Activated CD4-positive, alpha-beta T cell treated with anti-CD3 and anti-CD28 coated beads, Interleukin-2, Interleukin-4, amounts not matched to agents 100 ng/mL and 50 ng/mL, durations not matched to agents 16 hours and 8 hours (primary cell): ENCODE data around the gene FBXW2.

Experiments used
- DNase-seq: peaks from one replicate; pipeline ENCODE4 v3.0.0-alpha.2; 2020; ENCODE audit warnings: low spot score

Gene FBXW2

DNA sequence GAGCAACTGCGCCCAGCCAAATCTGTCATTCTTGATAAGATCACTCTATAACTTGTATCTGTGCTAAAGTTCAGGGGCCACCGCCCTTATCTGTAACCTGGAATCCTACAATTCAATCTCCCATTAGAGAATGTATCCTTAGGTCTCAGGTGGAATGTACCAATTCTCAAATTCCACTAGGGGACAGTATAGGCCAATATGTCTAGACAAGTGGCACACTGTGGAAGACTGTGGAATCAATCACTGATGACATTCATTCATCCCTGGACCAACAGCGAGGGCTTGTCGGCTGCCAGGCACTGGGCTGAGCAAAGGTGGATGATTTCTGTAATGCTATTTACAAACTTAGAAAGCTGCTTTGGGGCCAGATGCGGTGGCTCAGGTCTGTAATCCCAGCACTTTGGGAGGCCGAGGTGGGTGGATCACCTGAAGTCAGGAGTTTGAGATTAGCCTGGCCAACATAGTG, 50.2 kb downstream of the FBXW2 start:
- DNase-seq: peak; percentile 51

DNA sequence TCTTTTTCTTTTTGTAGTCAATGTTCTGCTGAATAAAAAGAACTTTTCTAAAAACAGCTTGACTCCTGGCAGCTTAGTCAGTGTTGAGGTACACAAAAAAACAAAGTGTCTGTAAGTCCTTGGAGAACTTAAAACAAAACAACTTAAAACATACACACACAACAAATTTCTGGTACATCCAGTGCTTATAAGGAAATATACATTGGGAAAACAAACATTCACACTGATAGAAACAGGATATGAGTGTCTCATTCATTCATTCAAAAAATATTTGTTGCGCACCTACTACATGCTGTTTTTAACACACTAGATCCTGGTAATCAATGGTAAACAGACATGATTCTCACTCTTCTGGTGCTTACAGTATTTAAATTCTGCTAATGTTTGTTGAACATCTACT, 51.5 kb downstream of the FBXW2 start:
- DNase-seq: no peak

DNA sequence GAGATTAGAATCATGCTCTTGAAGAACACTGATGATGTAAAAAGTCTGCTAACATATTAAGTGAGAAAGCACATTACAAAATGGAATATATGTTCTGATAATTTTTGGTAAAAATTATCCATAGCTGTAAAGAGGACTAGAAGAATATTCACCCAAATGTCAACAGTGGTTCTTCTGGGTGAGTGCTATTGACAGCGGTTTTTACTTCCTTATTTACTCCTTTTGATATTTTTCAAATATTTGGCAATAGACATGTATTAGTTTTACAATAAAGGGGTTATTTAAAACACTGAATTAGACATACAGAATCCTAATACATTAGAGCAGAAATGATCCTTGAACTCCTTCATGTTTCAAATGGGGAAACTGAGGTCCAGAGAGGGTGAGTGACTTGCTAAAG, 52.0 kb downstream of the FBXW2 start:
- DNase-seq: no peak

DNA sequence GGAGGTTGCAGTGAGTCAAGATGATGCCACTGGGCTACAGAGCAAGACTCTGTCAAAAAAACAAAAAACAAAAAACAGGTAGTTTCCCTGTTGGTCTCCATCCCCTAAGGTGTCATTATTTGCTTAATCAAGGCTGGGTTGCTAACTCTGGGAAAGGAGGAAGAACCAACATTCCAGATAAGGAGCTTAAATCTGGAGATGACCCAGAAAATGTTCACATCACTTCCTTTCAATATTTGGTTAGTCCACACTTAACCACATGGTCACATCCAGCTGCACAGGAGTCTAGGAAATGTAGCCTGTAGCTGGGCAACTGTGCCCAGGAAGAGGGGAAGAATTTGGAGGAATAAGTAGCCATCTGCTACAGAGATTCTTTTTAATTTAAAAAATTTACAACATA, 53.1 kb downstream of the FBXW2 start:
- no peak for DNase-seq

DNA sequence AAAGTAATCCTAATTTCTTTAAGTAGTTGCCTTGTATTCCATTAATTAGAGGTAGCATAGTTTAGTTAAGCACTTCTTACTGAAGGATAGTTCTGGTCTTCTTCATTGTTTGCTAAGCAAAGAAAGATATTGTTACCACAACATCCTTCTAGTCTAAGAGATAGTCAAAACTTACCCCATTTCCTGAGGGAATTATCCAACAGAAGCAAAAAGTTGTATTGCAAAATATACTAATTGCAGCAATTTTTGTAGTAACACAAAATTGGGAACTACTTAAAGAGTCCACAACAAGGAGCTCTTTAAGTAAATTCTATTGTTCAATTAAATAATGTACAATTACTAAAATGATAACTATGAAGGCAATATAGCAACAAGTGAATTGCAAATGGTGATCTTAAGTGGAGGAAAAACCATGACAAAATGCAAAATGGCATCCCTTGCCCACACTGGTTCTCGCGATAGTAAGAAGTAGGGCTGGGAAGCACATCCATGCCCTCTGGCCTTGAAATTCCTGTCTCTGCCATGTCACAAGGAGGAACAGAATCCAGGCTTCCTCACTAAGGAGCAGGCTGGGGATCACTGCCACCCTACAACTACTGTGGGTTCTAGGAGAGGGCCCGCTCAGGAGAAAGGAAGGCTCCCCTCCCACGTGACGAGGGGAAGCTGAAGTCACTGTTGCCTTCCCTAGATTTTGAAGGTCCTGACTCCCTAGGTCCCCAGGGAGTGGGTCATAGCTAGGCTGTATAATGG, 55.6 kb downstream of the FBXW2 start:
- no peak for DNase-seq

DNA sequence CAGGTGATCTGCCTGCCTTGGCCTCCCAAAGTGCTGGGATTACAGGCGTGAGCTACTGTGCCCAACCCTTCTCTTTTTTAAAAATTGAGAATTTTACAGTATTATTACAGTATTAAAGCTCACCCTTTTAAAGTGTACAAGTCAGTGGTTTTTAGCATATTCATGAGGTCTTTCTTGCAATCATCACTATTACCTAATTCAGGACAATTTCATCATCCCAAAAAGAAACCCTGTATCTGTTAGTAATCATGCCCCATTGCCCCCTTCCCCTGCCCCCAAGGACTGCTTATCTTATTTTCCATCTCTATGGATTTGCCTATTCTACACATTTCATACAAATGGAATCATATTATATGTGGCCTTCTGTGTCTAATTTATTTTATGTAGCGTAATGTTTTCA, 56.3 kb downstream of the FBXW2 start:
- no peak for DNase-seq

DNA sequence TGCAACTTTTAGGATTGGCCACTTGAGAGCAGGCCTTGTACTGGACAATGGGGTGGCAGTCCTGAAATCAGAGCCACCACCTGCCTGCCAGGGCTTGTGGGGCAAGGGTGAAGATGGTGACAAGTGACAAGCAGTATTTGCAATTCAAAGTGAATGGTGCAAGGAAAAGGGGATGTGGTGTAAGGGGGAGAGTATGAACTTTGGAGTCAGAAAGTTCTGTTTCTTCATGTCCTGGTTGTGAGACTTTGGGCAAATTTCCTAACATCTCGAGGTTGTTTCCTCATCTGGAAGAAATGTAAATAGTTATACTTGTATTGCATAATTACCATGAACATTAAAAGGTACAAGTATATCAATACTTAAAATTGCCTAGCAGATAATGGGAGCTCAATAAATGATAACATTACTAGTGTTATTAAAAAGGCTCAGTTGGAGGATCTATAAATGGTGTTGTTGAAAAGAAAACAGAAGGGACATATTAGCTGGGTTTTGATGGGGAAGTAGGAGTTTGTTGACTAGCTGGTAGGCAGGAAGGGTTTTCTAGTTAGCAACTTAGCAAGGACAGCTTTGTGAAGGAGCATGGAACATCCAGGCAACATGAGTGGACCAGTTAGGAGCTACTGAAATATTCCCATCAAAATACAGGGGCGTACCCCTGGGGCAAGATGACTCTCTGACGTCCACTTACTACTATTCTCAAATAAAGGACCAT, 57.6 kb downstream of the FBXW2 start:
- no peak for DNase-seq

DNA sequence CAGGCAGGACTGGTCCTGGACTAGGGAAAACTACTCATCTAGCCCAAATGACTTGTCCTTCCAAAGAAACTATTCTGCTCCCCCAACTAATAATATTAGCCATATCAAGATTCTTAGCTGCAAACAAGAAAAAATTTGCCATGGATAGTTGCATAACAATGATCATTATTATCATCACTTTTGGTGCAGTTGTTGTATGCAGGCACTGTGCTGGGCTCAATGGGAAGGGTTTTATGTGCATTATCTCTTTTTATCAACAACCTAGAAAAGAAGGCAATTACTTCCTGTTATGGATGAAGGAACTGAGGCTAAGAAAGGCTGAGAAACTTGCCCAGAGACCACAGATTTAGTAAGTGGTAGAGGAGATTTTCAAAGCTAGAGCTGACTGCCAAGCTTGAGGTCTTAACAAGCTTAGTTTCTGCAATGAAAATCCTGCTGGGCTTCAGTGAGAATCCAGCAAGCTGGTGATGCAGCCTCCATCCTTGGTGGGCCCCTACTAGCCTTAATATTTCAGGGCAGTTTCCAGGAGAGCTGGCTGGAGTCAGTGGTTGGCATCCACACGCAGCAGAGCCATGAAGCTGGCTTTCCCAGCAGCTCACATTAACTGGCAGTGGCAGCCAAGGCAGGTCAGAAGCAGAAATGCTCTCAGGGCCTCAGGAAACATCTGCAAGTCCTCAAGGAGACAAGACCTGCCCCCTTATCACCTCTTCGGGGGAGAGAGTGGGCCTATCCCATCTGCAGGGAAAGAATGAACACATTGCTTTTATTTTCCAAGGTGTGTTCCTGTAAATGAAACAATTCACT, 58.4 kb downstream of the FBXW2 start:
- no peak for DNase-seq

DNA sequence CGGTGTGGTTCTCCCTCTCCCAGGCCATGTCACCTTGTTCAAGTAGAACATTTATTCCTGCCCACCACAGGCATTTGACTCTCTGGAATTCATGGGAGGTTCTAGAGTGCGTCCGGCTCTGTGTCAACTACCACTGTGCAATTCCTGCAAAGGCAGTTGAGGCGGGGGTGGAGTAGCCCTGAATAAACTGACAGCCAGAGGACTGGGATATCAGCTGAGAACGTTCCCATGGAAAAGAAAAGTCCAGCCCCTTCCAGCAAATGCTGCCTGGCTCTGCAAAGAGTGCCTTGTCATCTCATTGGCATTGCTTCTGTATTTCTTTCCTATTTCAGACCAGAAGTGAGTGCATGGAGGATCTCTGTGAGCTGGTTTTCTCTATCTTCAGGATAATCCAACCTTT, 60.0 kb downstream of the FBXW2 start:
- DNase-seq: no peak

DNA sequence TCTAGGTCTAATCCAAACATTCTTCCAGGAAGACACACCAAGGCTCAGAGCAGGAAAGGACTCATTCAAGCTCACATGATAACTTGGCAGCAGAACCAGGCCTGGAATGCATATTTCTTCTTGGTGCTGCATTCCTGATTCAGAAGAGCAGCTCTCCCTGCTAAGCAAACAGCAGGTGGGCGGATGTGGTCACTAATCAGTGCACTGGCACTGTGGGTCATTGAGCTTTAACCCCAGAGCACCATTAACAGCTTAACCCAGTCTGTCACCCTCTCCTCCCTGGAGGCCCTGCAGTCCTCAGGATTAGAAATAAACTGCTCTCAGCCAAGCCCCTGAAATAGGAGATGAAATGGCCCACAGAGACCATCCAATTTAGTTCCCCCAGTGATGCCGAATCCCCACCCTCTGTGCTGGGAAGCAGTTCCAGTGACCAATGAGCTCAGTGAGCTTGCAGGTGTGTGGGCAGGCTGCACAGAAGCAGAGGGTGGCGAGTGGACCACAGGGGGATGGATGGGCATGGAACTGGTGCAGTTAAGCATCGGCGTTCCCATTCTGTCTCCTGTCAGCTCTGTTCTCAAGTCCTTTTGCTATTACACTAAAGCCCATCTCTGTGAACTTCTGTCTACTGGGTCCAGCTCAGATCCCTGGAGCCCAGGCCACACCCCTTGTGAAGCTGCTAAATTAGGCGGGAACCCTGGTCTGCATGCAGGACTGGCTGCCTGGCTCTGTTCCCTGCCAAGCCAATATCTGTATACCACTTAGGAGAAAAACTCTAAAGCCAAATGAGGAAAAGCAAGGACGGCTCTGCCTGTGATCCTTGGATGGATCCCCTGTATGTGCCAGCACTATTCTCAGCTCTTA, 62.3 kb downstream of the FBXW2 start:
- no peak for DNase-seq

DNA sequence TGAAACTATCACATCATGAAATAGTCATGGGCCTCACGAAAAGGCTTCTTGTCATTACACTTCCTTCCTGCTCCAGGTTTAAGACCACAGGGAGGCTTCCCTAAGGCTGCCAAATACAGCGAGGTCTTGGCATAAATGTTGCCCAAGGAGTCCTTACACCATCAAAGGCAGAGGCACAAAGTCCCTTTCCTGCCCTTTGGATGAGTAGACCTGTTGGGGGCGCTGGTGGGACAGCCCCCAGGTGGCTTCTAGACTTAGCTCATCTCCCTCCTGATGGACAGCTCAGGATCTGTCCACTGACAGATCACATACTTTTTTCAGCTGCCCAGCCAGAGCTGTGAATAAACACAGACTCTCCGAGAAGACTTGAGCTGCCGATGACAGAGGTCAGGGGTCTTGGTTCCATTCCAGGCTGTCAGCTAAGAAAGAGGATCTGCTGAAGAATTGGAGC, 63.4 kb downstream of the FBXW2 start:
- no peak for DNase-seq

DNA sequence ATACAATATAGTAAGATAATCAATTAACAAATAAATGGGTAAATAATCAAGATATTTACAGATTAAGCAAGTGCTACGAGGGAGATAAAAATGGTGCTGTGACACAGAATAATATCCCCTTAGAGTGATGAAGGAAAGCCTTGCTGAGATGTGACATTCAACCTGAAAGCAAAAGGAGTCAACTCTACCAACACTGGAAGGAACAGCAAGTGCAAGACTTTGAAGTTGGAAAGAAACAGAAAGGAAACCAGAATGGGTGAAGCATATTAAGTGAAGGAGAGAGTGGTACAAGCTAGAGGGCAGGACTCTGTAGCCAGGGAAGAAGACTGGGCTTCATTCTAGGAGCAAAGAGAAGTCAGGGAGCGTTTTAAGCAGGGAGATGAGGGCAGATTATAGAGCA, 66.7 kb downstream of the FBXW2 start:
- DNase-seq: no peak

DNA sequence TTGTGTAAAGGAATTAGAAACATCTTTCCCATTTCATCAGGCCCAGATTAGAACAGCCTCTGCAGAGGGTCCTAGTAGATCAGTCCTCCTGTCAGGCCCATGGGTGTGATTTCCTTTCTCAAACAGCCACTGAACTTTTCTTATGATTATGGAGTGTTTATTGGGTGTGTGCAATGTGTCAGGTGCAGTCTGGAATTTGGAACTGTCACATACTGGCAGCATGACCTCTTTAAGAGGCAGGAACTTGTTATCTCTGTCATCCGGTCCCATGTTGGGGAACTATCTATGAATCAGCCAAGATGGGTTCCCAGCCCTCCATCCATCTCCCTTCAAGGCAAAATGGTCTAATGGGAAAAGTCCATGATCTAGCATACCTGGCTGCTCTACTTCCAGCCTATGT, 67.3 kb downstream of the FBXW2 start:
- DNase-seq: no peak

DNA sequence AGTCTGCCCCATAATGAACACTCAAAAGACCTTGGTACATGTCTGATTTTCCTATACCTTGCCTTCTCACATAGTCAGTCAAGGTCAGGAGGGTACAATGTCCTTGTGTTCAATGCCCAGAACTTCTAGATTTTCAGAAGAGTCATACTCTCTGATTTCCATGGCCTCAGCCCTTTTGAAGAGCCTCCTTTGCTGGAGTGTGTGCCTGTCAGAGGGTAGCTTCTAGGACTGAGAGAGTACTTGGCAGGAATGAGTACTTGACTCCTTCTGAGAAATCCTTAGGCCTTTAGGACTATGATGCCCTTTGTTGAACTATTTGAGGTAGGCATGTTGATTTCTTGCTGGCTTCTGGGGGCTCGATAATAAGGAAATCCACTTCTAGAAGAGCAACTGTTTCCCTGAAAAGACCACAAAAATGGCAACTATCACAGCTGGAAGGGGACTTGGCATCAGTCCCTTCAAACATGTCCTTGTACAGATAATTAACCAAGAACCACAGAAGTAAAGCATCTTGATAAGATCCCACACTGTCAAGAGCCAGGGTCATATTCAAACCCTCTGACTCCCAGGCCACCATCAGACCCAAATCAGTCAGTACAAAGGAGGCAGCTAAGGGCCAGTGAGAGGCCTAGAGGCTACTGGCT, 68.3 kb downstream of the FBXW2 start:
- no peak for DNase-seq

DNA sequence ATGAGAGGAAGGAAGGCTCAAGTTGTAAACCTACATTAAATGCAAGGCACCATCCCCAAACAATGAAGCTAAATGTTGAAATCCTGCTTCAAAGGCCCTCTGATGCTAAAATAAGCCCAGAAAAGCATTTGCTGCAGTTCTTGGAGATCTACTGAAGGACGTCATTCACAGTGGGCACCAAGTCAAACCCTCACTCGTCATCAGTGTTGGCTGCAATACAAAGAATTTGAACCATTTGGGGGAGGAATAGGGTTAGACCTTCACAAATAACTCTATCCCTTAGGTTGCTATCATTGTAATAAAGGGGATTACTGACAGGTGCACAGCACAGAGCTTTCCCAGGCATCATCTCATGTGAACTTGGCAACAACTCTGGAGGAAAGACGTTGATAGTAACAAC, 69.7 kb downstream of the FBXW2 start:
- no peak for DNase-seq

DNA sequence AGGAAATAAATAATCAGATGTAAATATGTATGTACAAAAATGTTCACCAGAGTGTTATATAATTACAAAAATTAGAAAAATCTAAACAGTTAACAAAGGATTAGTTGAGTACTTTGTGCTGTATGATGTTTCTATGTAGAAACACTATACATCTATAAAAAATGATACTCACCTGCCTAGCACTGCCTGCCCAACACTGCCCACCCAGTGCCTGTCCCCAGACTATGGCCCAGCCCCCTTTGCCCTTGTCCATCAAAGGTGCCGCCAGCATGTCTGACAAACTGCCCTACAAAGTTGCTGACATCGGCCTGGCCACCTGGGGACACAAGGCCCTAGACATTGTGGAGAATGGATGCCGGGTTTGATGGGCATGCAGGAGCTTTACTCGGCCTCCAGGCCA, 72.8 kb downstream of the FBXW2 start:
- DNase-seq: no peak

DNA sequence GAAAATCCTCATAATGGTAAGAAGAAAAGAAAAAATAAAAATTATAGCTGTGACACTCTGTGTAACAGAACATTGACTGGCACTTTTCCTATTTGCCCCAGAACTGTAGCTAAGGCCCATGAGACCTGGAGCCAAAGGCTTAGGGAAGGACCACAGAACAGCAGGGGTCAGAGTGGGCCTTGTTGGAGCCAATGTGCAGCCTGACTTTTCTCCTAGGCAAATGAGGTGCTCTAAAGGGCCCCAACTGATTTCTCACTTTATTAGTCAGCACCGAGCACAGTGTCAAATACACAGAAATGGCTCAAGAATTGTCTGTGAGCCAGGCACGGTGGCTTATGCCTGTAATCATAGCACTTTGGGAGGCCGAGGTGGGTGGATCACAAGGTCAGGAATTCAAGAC, 74.9 kb downstream of the FBXW2 start:
- DNase-seq: peak; percentile 41

DNA sequence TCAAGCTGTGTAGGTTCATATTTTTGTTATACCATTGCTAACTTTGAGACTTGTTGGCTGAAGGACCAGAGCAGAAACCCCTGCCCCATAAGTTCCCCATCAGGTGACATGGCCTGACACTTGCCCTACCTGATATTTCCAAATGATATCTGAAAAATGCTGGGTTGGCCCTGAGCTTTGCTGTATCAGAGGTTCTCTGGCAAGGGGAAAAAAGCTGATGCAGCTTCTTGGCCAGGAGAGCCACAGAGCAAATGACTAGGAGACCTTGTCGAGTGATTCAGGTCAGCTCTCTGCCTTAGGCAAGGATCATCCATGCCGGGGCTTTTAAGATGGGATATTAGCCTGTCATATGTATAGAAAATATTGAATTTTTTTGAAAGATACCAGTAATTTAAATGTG, 76.0 kb downstream of the FBXW2 start:
- DNase-seq: no peak

DNA sequence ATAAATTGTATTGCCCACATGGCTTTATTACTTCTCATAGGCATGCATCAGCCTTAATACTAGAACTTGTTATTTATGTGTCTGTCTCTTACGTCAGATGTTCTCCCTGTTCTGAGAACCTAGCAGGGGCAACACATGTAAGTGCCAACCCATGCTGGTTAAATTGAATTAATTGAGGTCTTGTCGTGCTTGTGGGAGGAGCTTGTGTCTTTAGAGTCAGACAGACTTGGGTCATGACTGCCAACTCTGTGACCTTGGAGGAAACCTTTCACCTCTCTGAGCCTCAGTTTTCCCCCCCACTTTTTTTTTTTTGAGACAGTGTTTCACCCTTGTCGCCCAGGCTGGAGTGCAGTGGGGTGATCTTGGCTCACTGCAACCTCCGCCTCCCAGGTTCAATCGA, 76.7 kb downstream of the FBXW2 start:
- no peak for DNase-seq

DNA sequence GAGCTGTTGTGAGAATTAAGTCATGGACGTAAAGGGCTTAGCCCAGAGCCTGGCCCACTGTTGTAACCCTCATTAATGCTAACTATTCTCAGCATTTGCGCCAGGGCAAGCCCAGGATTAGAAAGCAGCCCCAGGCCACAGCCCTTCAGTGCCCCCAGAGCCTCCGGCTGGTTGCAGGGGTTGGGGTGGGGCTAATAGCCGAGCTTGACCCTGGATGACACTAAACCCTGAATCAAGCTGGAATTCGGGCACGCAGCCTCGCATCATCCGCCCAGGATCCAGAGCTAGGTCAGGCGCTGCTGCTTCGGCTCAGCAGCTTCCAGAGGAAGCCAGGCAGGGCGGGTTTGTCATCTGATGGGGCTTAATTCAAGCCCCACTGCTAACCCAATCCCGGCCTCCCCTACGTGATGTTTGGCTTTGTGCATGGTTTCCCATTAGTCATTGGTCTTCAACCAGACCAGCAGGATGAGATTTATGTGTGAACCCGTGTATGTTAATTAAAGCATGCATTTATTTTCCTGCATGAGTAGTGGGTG, 77.8 kb downstream of the FBXW2 start:
- DNase-seq: no peak

DNA sequence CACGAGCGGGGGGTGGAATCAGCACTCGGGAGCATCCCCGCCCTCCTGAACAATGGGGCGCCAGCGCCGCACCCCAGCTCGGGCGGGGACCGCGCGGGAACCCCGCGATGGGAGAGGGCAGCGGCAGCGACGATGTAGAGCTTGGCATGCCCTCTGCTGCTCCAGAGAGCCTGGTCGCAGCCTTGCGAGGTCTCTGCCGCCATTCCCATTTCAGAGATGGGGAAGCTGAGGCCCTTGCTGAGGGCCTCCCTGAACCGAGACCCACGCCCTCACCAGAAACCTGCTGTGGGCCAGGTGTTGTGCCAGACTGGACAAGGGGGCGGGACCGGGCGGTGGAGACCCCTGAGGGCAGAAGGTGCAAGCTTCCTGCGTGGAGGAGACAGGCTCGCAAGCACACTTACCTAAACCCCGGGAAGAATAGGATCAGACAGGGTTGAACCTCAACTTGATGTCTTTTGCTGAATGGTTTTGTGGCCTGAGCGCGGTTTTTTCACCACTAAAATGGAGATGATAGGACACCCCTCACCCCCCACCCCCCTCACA, 78.3 kb downstream of the FBXW2 start:
- no peak for DNase-seq
